Fibroblast of lung (primary cell): ENCODE measurements around the gene HNRNPH2. TPM values are rescaled to one million over a fixed set of nuclear protein-coding genes. Genes with fewer than 3 reads are reported as not detected.

Experiments used
- DNase-seq, 2 donors: peaks; one replicate each; pipeline versions ENCODE4 v3.0.0 to v3.0.0-alpha.2; 2010; ENCODE audit warnings: low read depth in 2 of 2
- H2AFZ ChIP-seq: 2 replicates; pipeline ENCODE4 v1.5.1; 2012; ENCODE audit warnings: low read length, control low read depth, inconsistent platforms
- H3K27ac ChIP-seq: 2 replicates; pipeline ENCODE4 v1.5.1; 2011; ENCODE audit warnings: low read length, control low read depth; ENCODE audit not compliant: insufficient read depth
- H3K27me3 ChIP-seq: 2 replicates; pipeline ENCODE4 v1.5.1; 2011; ENCODE audit warnings: mild to moderate bottlenecking, low read length; ENCODE audit not compliant: control insufficient read depth, insufficient read depth
- H3K36me3 ChIP-seq: 2 replicates; pipeline ENCODE4 v1.5.1; 2011; ENCODE audit warnings: low read length; ENCODE audit not compliant: control insufficient read depth, insufficient read depth
- H3K4me1 ChIP-seq: 2 replicates; pipeline ENCODE4 v1.5.1; 2011; ENCODE audit warnings: low read length; ENCODE audit not compliant: control insufficient read depth, insufficient read depth; ENCODE audit errors: extremely low read depth
- H3K4me2 ChIP-seq: 2 replicates; pipeline ENCODE4 v1.5.1; 2011; ENCODE audit warnings: low read length, control low read depth; ENCODE audit not compliant: insufficient read depth; ENCODE audit errors: extremely low read depth
- H3K4me3 ChIP-seq, 4 experiments: fragments of 200-600 bp in 1 of 4; sonication (generic) in 1 of 4; replicated peaks in 1 of 4; 2 replicates each; pipeline ENCODE4 v1.5.1; 2011 to 2016; ENCODE audit warnings: low read length in 4 of 4, low read depth in 3 of 4, mild to moderate bottlenecking in 3 of 4, control low read depth in 2 of 4, inconsistent platforms in 1 of 4, mixed read lengths in 1 of 4; ENCODE audit not compliant: insufficient read depth in 1 of 4; ENCODE audit errors: control extremely low read depth in 1 of 4
- H3K79me2 ChIP-seq: 2 replicates; pipeline ENCODE4 v1.5.1; 2012; ENCODE audit warnings: mild to moderate bottlenecking, low read length, inconsistent platforms; ENCODE audit not compliant: control insufficient read depth, insufficient read depth
- H3K9ac ChIP-seq: 2 replicates; pipeline ENCODE4 v1.5.1; 2011; ENCODE audit warnings: mild to moderate bottlenecking, low read length, control low read depth; ENCODE audit not compliant: insufficient read depth
- H3K9me3 ChIP-seq: 2 replicates; pipeline ENCODE4 v1.5.1; 2012; ENCODE audit warnings: low read depth, low read length; ENCODE audit not compliant: control insufficient read depth, insufficient read depth
- H4K20me1 ChIP-seq: 2 replicates; pipeline ENCODE4 v1.5.1; 2011; ENCODE audit warnings: low read length; ENCODE audit not compliant: control insufficient read depth, insufficient read depth; ENCODE audit errors: extremely low read depth
- CTCF ChIP-seq, 2 donors: IDR thresholded peaks in 1 of 2; conservative IDR thresholded peaks in 1 of 2; 1 replicate in 1 of 2; 2 replicates in 1 of 2; pipeline ENCODE4 v1.5.1; 2011 to 2012; ENCODE audit warnings: low read length in 2 of 2, control low read depth in 1 of 2, inconsistent platforms in 1 of 2, low read depth in 1 of 2, mild to moderate bottlenecking in 1 of 2
- EZH2 ChIP-seq: IDR thresholded peaks from 2 replicates; pipeline ENCODE4 v1.5.1; 2012; ENCODE audit warnings: low read length, control low read depth, mild to moderate bottlenecking; ENCODE audit errors: missing control alignments
- polyA plus RNA-seq, 2 donors: library from polyadenylated mRNA; depleted of rRNA in 1 of 2; stranded (reverse) in 1 of 2; unstranded in 1 of 2; fragments of >200 nt; gene quantifications; 2 replicates each; pipeline ENCODE4 v1.2.1, GENCODE V29; 2011 to 2012; ENCODE audit warnings: missing spikeins in 1 of 2
- total RNA-seq: library from RNA; depleted of rRNA; stranded (reverse); fragments of >200 nt; gene quantifications from 2 replicates; pipeline ENCODE4 v1.2.1, GENCODE V29; 2014

The HNRNPH2 gene
- total and polyA plus RNA-seq, 2 donors (not counting 1 experiment from before 2014, with no cell fraction given) = 84.1 to 91.5 TPM

GRCh38 chrX:101419489-101419888 lies 11.5 kb downstream of the HNRNPH2 start:
- H3K4me2 ChIP-seq = no peak overlapping the region
- H3K27me3 ChIP-seq = no peaks in the 10 kb centered on the region
- H3K27ac ChIP-seq = no peak overlapping the region
- DNase-seq = no peak
- no peak for TF ChIP-seq CTCF (conservative IDR thresholded peaks at IDR 0.05 in 1 of 2, IDR thresholded peaks at IDR 0.05 in 1 of 2; ENCODE audit: low read depth in 1 of 2, low read length in 2 of 2)
- TF ChIP-seq EZH2 = no peak
- H3K79me2 ChIP-seq = no peaks in the 10 kb centered on the region
- no peak overlapping the region for H3K4me3 ChIP-seq
- no peak overlapping the region for H2AFZ ChIP-seq
- H3K36me3 ChIP-seq = no peaks in the 10 kb centered on the region
- no peaks in the 10 kb centered on the region for H3K9me3 ChIP-seq
- H3K4me1 ChIP-seq = no peaks in the 10 kb centered on the region
- no peak overlapping the region for H3K9ac ChIP-seq
- H4K20me1 ChIP-seq = no peaks in the 10 kb centered on the region

DNA sequence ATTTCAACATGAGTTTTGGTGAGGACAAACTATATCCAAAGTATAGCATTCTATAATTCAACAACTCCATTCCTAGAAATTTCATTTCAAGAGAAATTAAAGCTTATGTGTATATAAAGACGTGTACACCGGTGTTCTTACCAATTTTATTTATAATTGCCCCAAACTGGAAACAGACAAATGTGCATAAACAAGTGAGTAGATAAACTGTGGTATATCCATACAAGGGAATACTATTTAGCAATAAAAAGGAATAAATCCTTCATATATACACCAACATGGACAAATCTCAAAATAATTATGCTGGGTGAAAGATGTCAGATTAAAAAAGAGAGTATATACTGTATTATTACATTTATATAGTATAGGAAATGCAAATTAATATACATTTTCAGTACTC lies 19.9 kb downstream of the HNRNPH2 start:
- H3K4me2 ChIP-seq = no peak overlapping the region
- H3K4me3 ChIP-seq = no peak overlapping the region
- peaks cover 3% of the 10 kb centered on the region for H3K4me1 ChIP-seq
- no peaks in the 10 kb centered on the region for H3K27me3 ChIP-seq
- no peaks in the 10 kb centered on the region for H3K9me3 ChIP-seq
- H4K20me1 ChIP-seq = no peaks in the 10 kb centered on the region
- H2AFZ ChIP-seq = no peak overlapping the region
- no peak for TF ChIP-seq CTCF (conservative IDR thresholded peaks at IDR 0.05 in 1 of 2, IDR thresholded peaks at IDR 0.05 in 1 of 2; ENCODE audit: low read depth in 1 of 2, low read length in 2 of 2)
- no peak for TF ChIP-seq EZH2
- no peaks in the 10 kb centered on the region for H3K79me2 ChIP-seq
- no peak overlapping the region for H3K9ac ChIP-seq
- H3K36me3 ChIP-seq = no peaks in the 10 kb centered on the region
- DNase-seq = no peak
- no peak overlapping the region for H3K27ac ChIP-seq

DNA sequence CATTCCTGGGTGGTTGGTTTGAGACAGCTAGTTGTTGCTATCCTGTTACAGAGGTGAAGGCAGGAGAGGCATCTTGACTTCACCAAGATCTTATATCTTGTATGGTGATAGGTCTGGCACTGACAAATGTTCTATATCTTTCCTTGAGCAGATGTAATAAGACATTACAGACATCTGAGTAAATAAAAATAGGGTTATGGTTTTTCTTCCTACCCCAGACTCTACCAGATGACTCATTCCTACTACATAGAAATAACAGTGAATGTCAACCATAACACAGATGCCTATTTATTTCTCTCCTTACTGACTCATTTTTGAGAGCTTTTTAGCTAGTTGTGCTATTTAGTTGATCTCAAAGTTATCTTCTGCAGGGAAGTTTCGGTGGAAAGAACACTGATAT lies 21.9 kb downstream of the HNRNPH2 start:
- H3K4me1 ChIP-seq = peaks cover 3% of the 10 kb centered on the region
- no peaks in the 10 kb centered on the region for H3K79me2 ChIP-seq
- no peak for TF ChIP-seq CTCF (conservative IDR thresholded peaks at IDR 0.05 in 1 of 2, IDR thresholded peaks at IDR 0.05 in 1 of 2; ENCODE audit: low read depth in 1 of 2, low read length in 2 of 2)
- H3K9ac ChIP-seq = no peak overlapping the region
- peak; percentile 44 to 66 for DNase-seq
- H3K4me2 ChIP-seq = no peak overlapping the region
- H3K4me3 ChIP-seq = no peak overlapping the region
- H3K36me3 ChIP-seq = no peaks in the 10 kb centered on the region
- H3K9me3 ChIP-seq = no peaks in the 10 kb centered on the region
- H2AFZ ChIP-seq = no peak overlapping the region
- no peak overlapping the region for H3K27ac ChIP-seq
- no peaks in the 10 kb centered on the region for H4K20me1 ChIP-seq
- H3K27me3 ChIP-seq = no peaks in the 10 kb centered on the region
